HG03442 (cell line): Measurements from ENCODE around the gene TBL3.

Experiments used
- ATAC-seq: cut with Tn5 transposase; IDR thresholded peaks from one replicate; pipeline ENCODE4 v1.9.1; 2021; ENCODE audit warnings: mild to moderate bottlenecking, moderate library complexity; ENCODE audit not compliant: unreplicated experiment

The TBL3 gene

GRCh38 chr16:2013527-2013926 lies 41.7 kb downstream of the TBL3 start:
- ATAC-seq: no peak

DNA sequence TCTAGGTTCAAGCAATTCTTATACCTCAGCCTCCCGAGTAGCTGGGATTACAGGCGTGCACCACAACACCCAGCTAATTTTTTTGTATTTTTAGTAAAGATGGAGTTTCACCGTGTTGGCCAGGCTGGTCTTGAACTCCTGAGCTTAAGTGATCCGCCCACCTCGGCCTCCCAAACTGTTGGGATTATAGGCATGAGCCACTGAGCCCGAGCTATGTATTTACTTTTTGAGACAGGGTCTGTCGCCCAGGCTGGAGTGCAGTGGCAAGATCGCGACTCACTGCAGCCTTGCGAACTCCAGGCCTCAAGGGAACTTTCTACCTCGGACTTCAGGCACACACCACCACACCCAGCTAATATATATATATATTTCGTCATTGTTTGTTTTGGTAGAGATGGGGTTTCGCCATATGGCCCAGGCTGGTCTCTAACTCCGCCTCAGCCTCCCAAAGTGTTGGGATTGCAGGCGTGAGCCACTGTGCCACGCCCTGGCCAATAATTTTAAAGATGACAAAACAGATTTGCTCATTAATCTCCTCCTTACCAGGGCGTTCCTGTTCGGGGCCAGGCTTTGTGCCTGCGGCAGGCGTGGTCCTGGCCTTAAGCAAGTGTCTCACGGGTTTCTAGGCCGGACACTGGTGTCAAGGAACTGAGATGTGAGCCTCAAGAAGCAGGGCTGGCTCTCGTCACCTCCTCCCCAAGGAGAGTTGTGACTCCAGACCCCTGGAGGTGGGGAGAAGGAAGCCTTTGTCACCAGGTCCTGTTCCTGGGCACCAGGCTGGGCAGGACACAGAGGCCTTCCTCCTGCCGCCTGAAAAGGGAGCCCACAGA lies 43.5 kb downstream of the TBL3 start:
- ATAC-seq: no peak

- no peak for ATAC-seq
Observed at GRCh38 chr16:2015947-2016208, 44.0 kb downstream of the TBL3 start.

GRCh38 chr16:2016407-2016922 lies 44.6 kb downstream of the TBL3 start:
- no peak for ATAC-seq

DNA sequence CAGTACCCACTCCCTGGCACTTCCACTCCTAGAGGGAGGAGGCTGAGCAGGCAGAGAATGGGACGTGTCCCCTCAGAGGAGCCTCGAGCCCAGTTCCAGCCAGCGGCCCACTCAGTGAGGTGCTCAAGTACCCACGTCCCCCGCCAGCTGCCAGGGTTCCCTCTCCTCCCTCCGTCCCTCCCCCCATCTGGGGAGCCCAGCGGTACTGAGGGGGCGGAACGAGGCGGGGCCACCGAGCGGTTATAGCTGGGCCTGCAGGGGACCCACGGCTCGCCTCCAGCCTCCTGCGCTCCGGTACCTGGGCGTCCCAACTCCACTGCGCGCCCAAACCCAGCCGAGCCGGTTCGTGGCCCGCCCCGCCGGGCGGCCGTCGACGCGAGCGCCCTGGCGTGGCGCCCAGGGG lies 47.7 kb downstream of the TBL3 start, which contains the start of gene NPW:
Gene NPW, plus strand, starts transcription at position 268 of the 403 bp plus-strand sequence.
- no peak for ATAC-seq

DNA sequence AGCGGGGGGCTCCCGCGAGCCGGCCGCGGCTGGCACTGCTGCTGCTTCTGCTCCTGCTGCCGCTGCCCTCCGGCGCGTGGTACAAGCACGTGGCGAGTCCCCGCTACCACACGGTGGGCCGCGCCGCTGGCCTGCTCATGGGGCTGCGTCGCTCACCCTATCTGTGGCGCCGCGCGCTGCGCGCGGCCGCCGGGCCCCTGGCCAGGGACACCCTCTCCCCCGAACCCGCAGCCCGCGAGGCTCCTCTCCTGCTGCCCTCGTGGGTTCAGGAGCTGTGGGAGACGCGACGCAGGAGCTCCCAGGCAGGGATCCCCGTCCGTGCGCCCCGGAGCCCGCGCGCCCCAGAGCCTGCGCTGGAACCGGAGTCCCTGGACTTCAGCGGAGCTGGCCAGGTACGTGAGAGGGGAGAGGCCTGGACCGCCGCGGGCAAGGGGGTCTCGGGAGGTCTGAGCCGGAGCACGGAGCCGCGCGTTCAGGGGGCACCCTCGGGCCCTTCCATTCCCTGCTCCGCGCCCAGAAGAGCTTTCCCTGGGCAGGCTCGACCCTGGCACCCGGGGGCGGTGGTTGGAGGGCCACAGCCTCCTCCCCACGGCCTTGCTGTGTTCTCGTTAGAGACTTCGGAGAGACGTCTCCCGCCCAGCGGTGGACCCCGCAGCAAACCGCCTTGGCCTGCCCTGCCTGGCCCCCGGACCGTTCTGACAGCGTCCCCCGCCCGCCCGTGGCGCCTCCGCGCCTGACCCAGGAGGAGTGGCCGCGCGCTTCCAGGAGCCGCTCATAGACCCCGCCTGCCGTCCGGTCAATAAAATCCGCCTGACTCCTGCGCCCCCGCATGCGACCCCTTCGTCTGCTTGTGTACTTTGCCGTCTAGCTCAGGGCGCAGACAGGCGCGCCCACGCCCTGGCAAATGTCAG lies 48.3 kb downstream of the TBL3 start:
- no peak for ATAC-seq

- ATAC-seq: no peak
Observed at GRCh38 chr16:2022723-2023091, 50.9 kb downstream of the TBL3 start.

DNA sequence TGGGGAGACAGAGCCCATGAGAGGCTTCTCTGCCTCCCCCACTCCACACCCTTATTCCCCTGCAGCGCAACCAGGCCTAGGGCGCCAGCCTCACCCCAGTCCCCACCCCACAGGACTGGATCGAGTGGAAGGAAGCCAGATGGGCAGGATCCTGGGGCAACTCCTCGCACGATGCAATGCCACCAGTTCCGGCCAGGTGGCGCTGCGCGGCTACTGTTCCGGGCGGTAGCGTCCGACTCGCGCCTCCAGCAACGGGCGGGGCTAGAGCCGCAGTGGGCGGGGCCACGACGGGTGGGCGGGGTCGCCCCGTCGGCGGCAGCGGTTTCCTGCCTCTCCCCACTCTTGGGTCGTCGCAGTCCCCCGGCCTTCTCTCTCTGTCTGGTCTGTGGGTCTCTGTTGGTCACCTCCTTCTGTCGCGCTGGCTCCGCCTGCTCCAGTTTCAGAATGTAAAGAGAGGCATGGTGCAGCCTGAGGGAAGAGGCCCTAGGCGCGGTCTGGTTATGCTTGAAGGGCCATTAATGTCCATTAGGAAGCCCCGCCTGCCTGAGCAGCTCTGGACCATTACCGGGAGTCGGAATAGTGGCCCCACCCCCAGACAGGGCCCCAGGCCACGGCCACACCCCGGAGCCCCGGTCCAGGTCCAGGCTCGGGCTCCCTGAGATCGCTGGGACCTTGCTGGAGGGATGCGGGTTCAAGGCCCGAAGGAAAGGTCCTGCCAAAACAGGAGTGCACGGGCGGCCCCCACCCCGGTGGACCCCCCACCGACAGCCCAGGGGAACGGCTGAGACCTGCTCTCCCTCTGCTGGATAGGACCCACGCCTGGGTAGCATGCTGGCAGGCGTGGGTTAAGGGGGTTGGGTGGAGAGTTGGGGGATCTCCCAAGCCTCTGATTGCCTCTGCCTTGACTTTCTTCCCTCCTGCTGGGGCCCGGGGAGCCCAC lies 51.5 kb downstream of the TBL3 start:
- peak; percentile 66 for ATAC-seq

DNA sequence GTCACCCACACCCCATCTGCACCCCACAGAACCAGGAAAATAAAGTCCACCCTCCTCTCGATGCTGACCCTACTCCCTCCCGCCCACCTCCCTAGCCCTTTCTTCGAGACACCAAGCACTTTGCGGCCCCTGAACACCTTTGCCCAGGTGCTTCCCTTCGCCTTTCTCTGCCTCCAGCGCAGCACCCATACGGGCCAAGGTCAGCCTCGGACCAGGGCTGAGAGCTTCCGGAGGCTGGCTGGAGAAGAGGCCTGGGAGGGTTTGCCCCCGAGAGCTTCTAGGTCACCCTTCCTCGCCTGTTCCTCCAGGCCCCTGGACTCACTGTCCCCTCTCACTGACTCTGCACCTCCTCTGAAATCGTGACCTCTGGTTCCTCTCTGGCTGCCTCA lies 52.2 kb downstream of the TBL3 start:
- ATAC-seq: no peak

- no peak for ATAC-seq
Observed at GRCh38 chr16:2025251-2025650, 53.4 kb downstream of the TBL3 start.

- no peak for ATAC-seq
Observed at GRCh38 chr16:2025878-2026460, 54.1 kb downstream of the TBL3 start.

- ATAC-seq: no peak
Observed at GRCh38 chr16:2026461-2027023, 54.7 kb downstream of the TBL3 start, which contains the start of gene NHERF2. TSS of gene NHERF2 (plus strand) at chr16:2026902. CDS start at chr16:2027006, 104 bp downstream.

GRCh38 chr16:2027024-2028010 lies 55.5 kb downstream of the TBL3 start:
- no peak for ATAC-seq

DNA sequence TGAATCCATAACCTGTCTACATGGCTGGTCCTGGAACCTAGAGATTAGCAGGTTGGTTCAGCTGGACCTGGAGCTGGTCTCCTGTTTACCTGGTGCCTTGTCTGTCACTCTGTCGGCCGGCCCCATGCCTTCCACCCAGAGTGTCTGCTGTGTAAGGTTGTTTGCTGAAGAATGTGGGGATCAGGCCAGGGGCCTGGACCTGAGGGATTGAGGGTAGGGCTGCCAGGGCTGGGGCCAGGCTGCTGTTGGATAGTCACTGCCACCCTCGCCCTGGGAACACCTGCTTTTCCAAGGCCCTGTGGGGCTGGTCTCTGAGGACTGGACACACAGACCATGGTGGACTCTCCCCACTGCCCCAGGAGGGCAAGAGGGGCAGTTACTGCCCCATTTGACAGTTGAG lies 56.3 kb downstream of the TBL3 start:
- ATAC-seq: no peak

DNA sequence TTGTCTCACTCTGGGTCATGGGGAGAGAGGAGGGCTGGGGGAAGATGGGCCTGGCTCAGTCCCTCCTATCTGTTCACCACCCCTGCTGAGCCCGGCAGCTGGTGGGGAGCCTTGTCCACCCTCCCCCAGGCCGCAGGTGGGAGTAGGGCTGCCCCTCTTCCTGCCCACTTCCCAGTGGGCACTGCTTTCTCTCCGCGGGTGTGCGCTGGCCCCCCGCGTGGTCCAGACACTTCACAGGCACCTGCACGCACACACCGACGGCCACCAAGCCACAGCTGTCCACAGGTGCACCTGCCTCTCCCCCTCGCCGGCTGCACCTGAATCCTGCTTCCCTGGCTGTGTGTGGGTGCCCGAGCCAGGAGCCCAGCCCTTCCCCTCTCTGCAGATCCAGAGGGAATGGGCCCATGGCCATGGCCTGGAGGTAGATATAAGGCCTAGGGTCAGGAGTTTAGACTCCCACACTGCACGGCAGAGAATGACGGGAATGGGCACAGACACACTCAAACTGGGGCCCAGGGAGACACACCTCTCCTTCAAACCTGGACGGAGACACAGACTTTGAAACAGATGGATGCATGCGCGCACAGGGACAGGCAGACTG lies 56.9 kb downstream of the TBL3 start:
- no peak for ATAC-seq

DNA sequence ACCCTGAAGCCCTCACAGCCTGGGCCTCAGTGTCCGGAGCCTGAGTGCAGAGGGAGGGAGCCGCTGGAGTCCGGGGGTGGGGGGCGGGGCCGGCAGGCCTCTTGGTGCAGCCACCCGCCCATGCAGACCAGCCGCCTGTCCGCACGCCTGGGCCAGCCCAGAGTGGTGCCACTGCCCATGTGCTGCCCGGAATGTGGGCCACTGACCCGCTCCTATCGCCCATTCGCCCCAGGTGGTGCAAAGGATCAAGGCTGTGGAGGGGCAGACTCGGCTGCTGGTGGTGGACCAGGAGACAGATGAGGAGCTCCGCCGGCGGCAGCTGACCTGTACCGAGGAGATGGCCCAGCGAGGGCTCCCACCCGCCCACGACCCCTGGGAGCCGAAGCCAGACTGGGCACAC lies 57.5 kb downstream of the TBL3 start:
- ATAC-seq: no peak

DNA sequence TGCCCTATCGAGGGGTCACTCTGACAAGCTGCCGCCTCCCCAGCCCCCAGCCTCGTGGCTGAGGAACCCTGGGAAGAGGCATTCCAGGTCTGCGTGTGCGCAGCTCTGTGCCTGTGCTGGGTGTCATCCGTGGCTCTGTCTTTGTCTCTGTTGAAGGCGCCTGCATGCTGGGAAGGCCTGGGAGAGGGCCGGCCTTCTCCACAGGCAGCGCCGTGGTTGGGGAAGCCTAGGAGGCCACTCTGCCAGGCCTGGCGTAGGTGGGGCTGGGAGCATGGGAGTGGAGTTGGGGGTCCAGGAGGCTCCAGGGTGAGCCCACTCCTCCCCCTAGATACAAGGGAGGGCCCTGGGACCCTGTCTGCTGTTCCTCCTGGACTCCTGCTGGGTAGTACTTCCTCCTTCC lies 58.2 kb downstream of the TBL3 start:
- ATAC-seq: no peak

DNA sequence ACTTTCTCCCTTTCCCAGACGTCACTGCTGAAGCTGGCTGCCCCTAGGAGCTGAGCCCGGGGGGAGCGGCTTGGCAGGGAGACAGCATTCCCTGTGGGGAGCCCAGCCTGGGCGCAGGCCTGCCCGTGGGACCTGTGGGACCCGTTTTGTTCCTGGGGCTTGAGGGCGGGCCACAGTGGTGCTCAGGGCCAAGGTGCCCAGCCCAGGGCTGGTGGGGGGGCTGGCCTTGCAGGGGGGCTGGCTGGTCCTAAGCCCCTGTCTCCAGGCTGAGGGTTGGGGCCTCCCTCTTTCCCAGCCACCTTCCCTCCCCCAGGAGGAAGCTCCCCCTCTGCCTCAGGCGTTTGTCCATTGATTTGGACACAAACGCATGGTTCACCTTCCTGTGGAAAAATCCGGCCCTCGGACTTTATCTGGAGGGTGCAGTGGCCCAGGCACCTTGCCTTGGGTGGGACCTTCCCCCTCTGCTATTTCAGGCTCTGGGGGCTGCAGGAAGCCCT lies 59.3 kb downstream of the TBL3 start:
- no peak for ATAC-seq
